ENCODE results near the gene CCDC182.
A peak's percentile ranks its signal among the peaks of the same experiment; 100 is the strongest.

CCDC182 gene

DNA sequence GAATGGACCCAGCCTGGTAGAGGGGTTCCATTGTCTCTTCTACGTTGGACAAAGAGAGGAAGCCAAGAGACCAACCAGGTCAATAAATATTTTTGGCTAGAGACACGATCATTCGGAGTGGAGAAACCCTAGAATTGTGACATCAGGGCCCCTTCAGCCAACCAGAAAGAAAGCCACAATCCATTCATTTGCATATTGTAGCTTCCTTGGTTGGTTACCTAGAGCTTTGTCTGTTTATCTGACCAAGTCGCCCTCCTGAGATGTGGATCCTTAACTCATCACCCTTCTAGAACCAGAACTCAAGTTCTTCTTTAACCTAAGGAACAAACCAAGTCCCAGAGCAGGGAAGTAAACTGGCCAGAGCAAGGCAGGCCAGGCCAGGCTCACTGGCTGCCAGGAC lies at the start of gene CCDC182:
Gene CCDC182 (minus strand): TSS at position 58 of the 400 bp plus-strand sequence. CDS start 27 bp downstream, at position 31.
- no peak for ATAC-seq
- no peak for DNase-seq
- H3K27me3 Mint-ChIP-seq: no peaks in the 10 kb centered on the region
- H3K27ac Mint-ChIP-seq: no peak within 1 kb of the TSS
- H3K4me1 Mint-ChIP-seq: peaks cover 14% of the 10 kb centered on the region
- no peak within 1 kb of the TSS for H3K4me3 Mint-ChIP-seq
- H3K9me3 Mint-ChIP-seq: no peaks in the 10 kb centered on the region

DNA sequence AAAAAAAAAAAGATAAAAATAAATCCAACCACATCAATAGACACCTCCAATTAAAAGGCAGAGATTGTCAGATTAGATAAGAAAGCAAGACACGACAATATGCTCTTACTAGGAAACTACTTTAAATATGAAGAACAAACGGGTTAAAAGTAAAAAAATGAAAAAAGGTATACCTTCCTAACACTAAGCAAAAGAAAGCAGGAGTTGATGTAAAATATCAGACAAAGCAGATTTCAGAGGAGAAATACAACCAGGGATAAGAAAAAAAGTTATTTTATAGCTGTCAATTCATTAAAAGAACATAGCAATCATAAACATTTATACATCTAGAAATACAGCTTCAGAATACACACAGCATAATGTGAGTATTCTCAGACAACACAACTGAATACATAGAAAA lies 49.7 kb upstream of the CCDC182 start:
- peaks cover 6% of the 10 kb centered on the region for H3K4me1 Mint-ChIP-seq
- ATAC-seq (no peak), DNase-seq (no peak)
- no peak overlapping the region for H3K4me3 Mint-ChIP-seq
- H3K9me3 Mint-ChIP-seq: no peaks in the 10 kb centered on the region
- peaks cover 8% of the 10 kb centered on the region for H3K27me3 Mint-ChIP-seq
- no peak overlapping the region for H3K27ac Mint-ChIP-seq

DNA sequence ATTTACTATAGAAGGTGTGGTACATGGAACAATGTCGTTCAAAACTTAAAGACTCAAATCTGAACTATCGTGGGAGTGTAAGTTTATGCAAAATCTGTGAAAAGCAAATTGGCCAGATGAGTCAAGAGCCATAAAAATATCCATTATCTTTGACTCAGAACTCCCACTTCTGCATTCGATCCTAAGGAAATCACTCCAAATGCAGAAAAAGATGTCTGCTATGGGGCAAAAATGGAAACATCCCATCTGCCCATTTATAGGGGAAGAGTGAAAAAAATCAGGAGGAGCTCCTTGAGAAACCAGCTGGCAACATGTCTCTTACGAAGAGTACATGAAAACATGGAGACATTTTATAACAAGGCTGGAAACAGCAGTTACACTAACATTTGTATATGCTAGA lies 43.6 kb upstream of the CCDC182 start:
- H3K4me1 Mint-ChIP-seq: no peaks in the 10 kb centered on the region
- no peak overlapping the region for H3K4me3 Mint-ChIP-seq
- no peaks in the 10 kb centered on the region for H3K9me3 Mint-ChIP-seq
- no peak for ATAC-seq
- H3K27me3 Mint-ChIP-seq: peaks cover 25% of the 10 kb centered on the region
- no peak for DNase-seq
- H3K27ac Mint-ChIP-seq: no peak overlapping the region

DNA sequence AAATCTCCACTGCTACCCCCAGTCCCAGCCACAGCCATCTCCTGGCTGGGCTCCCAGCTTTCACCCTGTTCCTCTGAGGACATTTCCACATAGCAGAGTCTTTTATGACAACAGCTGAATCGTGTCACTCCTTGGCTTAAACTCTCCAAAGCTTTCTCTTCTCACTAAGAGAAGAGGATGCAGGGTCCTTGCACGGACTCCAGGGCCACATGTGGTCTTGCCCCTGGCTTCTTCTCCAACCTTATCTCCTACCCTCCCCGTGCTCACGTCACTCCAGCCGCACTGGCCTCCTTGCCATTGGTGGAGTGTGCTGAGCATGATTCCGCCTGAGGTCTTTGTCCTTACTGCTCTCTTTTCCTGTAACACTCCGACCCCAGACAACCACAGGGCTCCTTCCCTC lies 39.9 kb upstream of the CCDC182 start:
- ATAC-seq: no peak
- Mint-ChIP-seq H3K9me3 (no peaks in the 10 kb centered on the region), H3K4me1 (peaks cover 6% of the 10 kb centered on the region), H3K4me3 (no peak overlapping the region), H3K27ac (no peak overlapping the region), H3K27me3 (peaks cover 25% of the 10 kb centered on the region)
- no peak for DNase-seq

DNA sequence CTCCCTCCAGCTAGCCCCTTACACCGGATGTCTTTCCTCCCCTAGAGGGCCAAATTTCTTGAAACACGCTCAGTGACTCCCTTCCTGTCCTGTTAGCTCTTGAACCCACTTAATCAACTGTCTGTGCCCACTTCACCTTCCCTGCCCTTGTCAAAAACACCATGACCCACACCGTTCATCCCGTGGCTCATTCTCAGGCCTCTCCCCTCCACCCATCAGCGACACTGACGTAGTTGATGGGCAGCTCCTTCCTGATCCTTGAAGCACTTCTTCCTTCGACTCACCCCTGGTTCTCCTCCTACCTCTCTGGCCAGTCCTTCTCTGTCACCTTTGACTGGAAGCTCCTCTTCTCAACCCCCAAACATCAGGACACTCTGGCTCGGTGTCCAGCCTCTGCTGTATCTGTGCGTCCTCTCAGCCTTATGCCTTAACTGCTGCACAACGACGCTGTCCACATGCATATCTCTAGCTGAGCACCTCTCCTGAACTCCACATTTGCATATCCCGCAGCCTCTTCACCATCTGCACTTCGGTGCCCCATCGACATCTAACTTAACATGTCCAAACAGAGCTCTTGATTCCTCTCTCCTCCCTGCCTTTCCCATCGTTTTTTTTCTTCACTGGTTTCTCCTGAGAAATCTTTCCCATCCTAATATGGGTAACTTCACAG lies 39.3 kb upstream of the CCDC182 start:
- DNase-seq: no peak
- no peak overlapping the region for H3K27ac Mint-ChIP-seq

DNA sequence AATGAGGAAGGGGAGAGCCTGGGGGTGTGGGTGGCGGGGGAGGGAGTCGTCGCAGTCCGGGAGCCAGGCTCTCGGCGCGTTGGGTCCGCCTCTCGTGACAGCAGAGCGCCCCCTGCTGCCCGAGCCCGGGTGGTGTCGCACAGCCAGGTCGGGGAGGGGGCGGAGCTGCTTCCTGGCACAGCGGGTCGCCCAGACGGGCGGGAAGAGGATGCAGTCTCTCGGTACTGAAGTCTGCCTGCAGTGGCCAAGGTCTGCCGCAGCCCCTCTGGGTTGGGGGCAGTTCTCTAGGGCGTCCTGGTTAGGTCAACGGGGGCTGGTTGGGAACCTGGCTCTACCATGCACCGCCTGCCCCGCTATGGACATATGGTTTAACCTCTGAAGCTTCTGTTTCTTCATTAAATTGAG lies 38.2 kb upstream of the CCDC182 start:
- Mint-ChIP-seq H3K4me3 (peak overlapping the region in 1 of 2 donors; percentile 22), H3K4me1 (peaks cover 6% of the 10 kb centered on the region), H3K9me3 (no peaks in the 10 kb centered on the region), H3K27ac (no peak overlapping the region), H3K27me3 (peaks cover 19% of the 10 kb centered on the region)
- ATAC-seq (peak; percentile 92), DNase-seq (peak; percentile 82 to 83)

More for the DNA sequence above, 39.3 kb upstream of the CCDC182 start:
- no peak for ATAC-seq
- Mint-ChIP-seq H3K4me1 (peaks cover 6% of the 10 kb centered on the region), H3K9me3 (no peaks in the 10 kb centered on the region), H3K4me3 (no peak overlapping the region), H3K27me3 (peaks cover 25% of the 10 kb centered on the region)

DNA sequence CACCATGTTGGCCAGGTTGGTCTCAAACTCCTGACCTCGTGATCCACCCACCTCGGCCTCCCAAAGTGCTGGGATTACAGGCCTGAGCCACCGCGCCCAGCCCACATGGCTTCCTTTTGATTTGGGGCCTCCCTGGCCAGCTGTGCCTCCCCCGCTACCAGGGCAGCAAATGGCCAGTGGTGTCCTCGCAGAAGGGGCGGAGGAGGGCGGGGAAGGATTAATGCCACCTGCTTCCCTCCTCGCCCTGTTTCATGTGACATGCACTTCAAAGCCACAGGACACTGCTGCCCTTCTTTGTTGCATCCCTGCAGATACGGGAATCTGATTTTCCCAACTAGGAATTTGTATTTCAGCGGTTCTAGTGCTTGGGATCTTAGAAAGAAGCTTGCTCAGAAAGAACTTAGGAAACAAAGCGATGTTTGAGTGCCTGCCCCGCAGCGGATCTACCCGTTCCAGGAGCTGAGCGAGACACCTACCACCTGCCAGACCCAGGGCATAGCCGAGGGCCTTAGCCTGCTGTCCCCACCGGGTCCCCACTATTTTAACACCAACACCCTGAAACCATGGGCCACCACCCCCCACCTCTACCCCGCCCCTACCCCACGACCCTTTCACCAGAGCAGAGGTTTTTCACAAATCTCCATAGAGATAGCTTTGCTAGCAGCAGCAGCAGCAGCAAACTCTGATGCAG lies 37.7 kb upstream of the CCDC182 start:
- peaks cover 6% of the 10 kb centered on the region for H3K4me1 Mint-ChIP-seq
- no peak overlapping the region for H3K27ac Mint-ChIP-seq
- peaks cover 13% of the 10 kb centered on the region for H3K27me3 Mint-ChIP-seq
- peak; percentile 47 for ATAC-seq
- H3K4me3 Mint-ChIP-seq: no peak overlapping the region
- DNase-seq: no peak
- no peaks in the 10 kb centered on the region for H3K9me3 Mint-ChIP-seq

DNA sequence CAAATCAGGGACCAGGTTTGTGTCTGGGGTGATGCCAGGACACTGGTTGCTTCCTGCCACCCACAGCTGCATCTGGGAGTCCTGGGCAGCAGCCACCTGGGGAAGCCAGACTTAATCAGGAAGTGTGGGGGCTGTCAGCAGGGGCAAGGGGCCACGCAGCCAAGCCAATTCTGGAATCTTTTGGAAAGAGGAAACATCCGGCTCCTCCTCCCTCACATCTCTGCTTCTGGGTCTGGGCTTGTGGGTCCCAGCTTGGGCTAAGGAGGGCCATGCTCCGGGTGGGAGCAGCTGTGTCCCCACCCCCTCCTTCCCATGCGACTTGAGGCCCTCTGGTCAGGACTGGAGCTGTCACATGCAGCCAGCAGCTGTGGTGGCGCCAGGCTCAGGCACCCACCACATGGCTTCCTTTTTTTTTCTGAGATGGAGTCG lies 37.0 kb upstream of the CCDC182 start:
- no peak overlapping the region for H3K27ac Mint-ChIP-seq
- no peak for ATAC-seq

DNA sequence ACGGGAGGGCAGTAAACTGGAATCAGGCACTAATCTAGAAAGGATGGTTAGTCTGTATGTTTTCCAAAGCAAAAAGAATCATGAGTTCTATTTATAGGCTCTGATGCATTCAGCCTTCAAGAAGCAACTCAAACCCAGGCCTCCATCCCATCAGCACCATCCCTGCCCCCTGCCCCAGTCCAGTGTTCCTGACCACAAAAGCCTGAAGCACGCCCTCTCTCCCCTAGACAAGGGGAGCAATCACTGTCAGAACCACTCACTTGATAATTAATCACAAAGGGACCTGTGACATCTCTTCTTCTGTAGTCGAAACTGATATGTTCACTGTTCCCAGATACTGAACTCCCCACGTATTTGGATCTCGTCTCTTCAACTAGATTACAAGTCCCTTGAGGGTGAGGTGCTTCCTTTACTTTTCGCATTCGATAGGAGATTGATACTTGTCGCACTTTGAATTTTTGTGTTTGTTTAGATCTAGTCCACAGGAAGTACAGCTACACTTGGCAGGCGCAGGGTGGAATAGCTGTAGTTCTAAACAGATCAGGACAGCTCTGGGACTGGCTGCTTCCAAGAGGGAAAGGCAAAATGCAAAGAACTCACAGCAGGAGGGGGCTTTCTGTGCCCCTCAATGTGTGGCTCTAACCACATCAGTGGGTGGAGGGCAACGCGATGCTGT lies 36.4 kb upstream of the CCDC182 start:
- ATAC-seq: no peak
- peaks cover 6% of the 10 kb centered on the region for H3K4me1 Mint-ChIP-seq
- no peak overlapping the region for H3K27ac Mint-ChIP-seq
- no peak for DNase-seq
- H3K4me3 Mint-ChIP-seq: no peak overlapping the region
- no peaks in the 10 kb centered on the region for H3K9me3 Mint-ChIP-seq
- H3K27me3 Mint-ChIP-seq: peaks cover under 1% of the 10 kb centered on the region

More for the DNA sequence above, 37.0 kb upstream of the CCDC182 start:
- H3K4me3 Mint-ChIP-seq: no peak overlapping the region
- H3K4me1 Mint-ChIP-seq: peaks cover 6% of the 10 kb centered on the region
- H3K27me3 Mint-ChIP-seq: peaks cover 6% of the 10 kb centered on the region
- no peak for DNase-seq
- H3K9me3 Mint-ChIP-seq: no peaks in the 10 kb centered on the region

DNA sequence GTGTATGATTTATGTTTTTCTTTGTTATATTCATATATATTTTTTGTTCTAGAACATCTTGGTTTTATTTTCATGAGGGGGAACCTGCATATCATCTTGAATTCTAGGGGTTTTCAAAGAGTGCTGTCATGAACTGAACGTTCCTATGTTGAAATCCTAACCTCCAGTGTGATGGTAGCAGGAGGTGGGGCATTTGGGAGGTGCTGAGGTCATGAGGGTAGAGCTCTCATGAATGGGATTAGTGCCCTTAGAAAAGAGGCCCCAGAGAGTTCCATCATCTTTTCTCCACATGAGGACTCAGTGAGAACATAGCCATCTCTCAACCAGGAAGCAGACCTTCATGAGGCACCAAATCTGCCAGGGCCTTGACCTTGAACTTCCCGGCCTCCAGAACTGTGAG lies 34.6 kb upstream of the CCDC182 start:
- ATAC-seq: no peak
- Mint-ChIP-seq H3K27me3 (peaks cover 5% of the 10 kb centered on the region), H3K4me3 (no peak overlapping the region), H3K27ac (no peak overlapping the region), H3K9me3 (no peaks in the 10 kb centered on the region), H3K4me1 (peaks cover 6% of the 10 kb centered on the region)
- no peak for DNase-seq

DNA sequence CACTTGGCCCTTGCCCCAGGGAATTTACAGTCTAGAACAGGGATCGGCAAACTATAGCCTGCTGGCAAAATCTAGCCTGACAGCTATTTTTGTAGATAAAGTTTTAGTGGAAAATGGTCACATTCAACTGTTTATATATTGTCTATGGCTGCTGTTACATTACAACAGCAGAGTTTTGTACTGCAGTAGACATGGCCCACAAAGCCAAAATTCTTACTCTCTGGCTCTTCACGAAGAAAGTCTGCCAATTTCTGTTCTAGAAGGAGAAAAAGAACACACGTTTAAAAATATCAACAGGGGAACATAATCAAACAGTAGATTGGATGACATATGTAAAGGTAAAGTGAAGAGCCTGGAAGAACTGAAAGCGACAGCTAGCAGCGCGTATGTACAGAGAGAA lies 33.2 kb upstream of the CCDC182 start:
- ATAC-seq (no peak), DNase-seq (no peak)
- no peak overlapping the region for H3K4me3 Mint-ChIP-seq
- H3K4me1 Mint-ChIP-seq: peaks cover 6% of the 10 kb centered on the region
- H3K27ac Mint-ChIP-seq: no peak overlapping the region
- H3K9me3 Mint-ChIP-seq: no peaks in the 10 kb centered on the region
- peaks cover 19% of the 10 kb centered on the region for H3K27me3 Mint-ChIP-seq

DNA sequence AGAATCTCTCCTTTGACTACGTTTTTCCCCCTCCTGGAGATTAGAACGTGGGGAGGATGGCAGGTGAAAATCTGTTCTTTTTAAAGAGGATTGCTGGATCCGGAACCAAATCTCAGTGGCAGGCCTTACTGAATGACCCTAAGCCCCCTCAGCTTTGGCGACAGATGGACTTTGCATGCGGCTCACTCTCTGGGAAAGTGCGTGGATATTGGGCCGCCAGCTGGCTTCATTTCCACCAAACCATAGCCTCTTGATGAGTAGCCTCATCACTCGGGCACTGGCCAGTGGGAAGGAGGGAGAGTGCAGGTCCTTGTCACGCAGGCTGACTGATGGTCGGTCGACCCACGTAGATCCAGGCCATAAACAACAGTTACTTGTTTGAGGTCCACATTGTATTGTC lies 31.3 kb upstream of the CCDC182 start:
- DNase-seq: no peak
- no peak for ATAC-seq
- Mint-ChIP-seq H3K9me3 (no peaks in the 10 kb centered on the region), H3K27ac (no peak overlapping the region), H3K4me3 (no peak overlapping the region), H3K4me1 (no peaks in the 10 kb centered on the region), H3K27me3 (peaks cover 38% of the 10 kb centered on the region)

DNA sequence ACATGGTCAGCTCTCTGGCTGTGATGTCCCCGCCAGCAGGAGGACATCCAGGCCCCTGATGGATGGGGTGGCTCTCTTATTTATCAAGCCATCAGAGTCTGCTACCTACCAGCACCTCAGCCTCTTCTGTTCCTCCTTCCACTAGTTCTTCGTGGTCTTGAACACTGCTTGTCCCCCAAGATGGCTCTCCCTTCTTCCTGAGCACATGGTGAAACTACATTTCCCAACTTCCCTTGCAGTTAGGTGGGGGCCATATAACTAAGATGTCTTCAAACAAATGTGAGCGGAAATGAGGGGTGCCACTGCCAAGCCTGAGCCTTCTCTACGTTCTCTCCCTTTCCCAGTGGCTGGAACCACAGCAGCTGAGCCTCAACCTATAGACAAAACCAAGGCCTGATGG lies 29.8 kb upstream of the CCDC182 start:
- DNase-seq: no peak
- Mint-ChIP-seq H3K4me3 (no peak overlapping the region), H3K9me3 (no peaks in the 10 kb centered on the region), H3K27me3 (peaks cover 48% of the 10 kb centered on the region), H3K4me1 (no peaks in the 10 kb centered on the region), H3K27ac (no peak overlapping the region)
- ATAC-seq: no peak

DNA sequence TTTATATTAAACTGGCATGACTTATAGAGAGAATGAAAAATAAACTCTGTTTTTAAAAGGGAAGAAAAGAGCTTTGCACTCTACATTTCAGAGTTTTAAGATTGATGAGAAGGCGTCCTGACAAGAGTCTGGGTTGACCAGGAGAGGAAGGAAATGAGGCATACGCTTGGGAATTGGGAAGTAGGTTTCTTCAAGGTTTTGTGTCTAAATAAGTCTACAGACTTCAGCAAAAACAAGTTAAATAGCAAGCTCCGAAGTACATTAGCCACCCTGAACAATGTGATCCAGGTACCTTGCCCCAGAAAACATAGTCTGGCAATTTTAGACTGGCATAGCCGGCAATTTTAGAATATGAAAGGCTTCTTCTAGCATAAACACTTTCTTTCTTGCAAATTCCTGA lies 28.5 kb upstream of the CCDC182 start:
- Mint-ChIP-seq H3K4me1 (no peaks in the 10 kb centered on the region), H3K27ac (no peak overlapping the region)

DNA sequence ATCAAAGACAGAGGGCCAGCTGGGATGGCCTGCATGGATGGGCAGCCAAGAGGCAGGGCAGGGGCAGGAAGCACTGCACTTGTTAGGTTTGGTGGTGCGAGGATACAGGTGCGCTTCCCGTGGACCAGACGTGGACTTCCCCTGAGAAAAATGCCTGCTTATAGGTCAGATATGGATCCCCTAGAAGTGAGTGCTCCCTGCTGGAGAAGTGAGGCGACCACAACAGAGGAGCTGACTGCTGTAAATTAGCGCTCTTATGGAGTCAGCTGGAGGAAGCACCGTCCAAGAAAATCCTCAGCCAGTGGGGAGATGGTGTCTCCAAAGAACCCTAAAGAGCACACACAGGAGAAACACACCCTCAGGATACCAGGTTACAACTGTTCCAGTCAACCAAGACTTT lies 27.7 kb upstream of the CCDC182 start:
- no peak overlapping the region for H3K4me3 Mint-ChIP-seq
- no peaks in the 10 kb centered on the region for H3K9me3 Mint-ChIP-seq
- ATAC-seq (no peak), DNase-seq (no peak)
- peaks cover 49% of the 10 kb centered on the region for H3K27me3 Mint-ChIP-seq
- no peaks in the 10 kb centered on the region for H3K4me1 Mint-ChIP-seq
- no peak overlapping the region for H3K27ac Mint-ChIP-seq

More for the DNA sequence above, 28.5 kb upstream of the CCDC182 start:
- H3K27me3 Mint-ChIP-seq: peaks cover 49% of the 10 kb centered on the region
- H3K9me3 Mint-ChIP-seq: no peaks in the 10 kb centered on the region
- no peak overlapping the region for H3K4me3 Mint-ChIP-seq
- ATAC-seq: no peak
- no peak for DNase-seq

DNA sequence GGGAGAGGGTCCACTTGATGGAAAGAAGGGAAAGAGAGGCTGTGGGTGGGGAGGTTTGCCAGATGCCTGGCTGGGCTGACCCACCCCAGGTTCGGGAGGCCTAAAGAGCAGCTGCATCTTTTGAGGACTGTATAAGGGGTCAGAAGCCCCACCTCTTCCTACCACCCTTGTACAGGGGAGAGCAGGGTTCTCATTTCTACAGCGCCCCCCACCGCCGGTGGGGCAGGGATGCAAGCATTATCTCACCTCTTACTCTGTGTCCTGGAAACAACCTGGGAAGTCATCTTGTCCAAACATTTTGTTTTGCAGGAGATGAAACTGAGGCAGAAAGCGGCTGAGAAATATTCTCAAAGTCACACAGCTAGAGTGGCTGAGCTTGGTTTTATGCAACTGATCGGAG lies 22.5 kb upstream of the CCDC182 start:
- H3K27me3 Mint-ChIP-seq: peaks cover 25% of the 10 kb centered on the region
- H3K9me3 Mint-ChIP-seq: no peaks in the 10 kb centered on the region
- H3K4me1 Mint-ChIP-seq: no peaks in the 10 kb centered on the region
- no peak for DNase-seq
- H3K4me3 Mint-ChIP-seq: no peak overlapping the region
- H3K27ac Mint-ChIP-seq: no peak overlapping the region
- no peak for ATAC-seq
